Epithelial cell of esophagus (primary cell): ENCODE measurements around the gene STARD6.

Source experiments
- DNase-seq: peaks from one replicate; pipeline ENCODE4 v3.0.0; 2010; ENCODE audit warnings: low read depth
- H3K4me3 ChIP-seq: 2 replicates; pipeline ENCODE4 v1.5.1; 2011; ENCODE audit warnings: mild to moderate bottlenecking, low read length, control low read depth
- CTCF ChIP-seq: IDR thresholded peaks from 2 replicates; pipeline ENCODE4 v1.5.1; 2011; ENCODE audit warnings: low read depth, mild to moderate bottlenecking, low read length, control low read depth, inconsistent platforms; ENCODE audit not compliant: insufficient read depth; ENCODE audit errors: missing control alignments

Gene STARD6

GRCh38 chr18:54357660-54358494, at the start of gene STARD6, which contains the start of gene C18orf54:
Gene STARD6 (minus strand): TSS chr18:54357858. CDS start chr18:54354573, 3,285 bp downstream.
Gene C18orf54 (plus strand): TSS chr18:54357906. CDS start chr18:54360573, 2,667 bp downstream.
- H3K4me3 ChIP-seq: peak within 1 kb of the TSS; percentile 83
- TF ChIP-seq CTCF: no peak
- peak; percentile 93 for DNase-seq

DNA sequence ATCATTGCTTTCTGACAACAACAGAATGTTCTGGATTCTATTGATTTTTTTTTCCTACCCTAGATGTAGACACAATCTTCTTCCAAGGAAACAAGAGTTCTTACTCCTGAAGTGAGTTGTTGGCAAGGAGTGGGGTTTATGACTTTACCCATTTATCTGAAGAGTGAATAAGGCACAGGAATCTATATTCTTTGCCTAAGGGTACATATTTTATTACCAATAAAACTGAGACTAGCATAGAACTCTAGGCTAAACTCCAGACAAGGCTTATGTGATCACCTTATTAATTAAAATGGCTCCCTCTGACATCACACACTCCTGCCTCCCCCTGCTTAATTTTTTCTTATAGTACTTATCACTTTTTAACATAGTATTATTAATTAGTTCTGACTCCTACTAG, 47.6 kb upstream of the STARD6 start:
- H3K4me3 ChIP-seq: no peak overlapping the region
- no peak for DNase-seq

GRCh38 chr18:54396760-54397159, 39.1 kb upstream of the STARD6 start:
- H3K4me3 ChIP-seq: no peak overlapping the region
- no peak for TF ChIP-seq CTCF
- DNase-seq: no peak

More for the DNA sequence above, 47.6 kb upstream of the STARD6 start:
- TF ChIP-seq CTCF: no peak

DNA sequence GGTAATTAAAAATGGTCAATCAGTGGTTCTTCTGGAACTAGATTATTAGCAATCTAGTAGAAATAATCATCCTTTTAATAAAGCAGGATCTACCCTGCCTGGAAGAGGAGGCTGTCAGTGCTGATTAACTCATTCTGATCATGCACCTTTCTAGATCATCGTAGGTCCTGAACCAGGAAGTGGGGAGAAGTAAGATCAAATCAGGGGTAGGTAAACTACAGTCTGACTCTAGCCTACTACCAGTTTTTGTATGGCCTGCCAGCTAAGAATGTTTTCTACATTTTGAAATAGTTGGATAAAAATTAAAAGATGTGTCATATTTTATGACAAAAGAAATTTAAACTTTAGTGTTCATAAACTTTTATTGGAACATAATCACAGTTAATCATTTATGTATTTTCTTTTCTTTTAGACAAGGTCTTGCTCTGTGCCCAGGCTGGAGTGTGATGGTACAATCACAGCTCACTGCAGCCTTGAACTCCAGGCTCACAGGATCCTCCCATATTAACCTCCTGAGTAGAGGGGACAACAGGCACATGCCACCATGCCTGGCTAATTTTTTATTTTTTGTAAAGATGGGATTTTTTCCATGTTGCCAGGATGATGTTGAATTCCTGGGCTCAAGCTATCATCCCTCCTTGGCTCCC, 36.1 kb upstream of the STARD6 start:
- TF ChIP-seq CTCF: no peak
- DNase-seq: no peak
- no peak overlapping the region for H3K4me3 ChIP-seq

GRCh38 chr18:54392543-54393023, 34.9 kb upstream of the STARD6 start:
- no peak overlapping the region for H3K4me3 ChIP-seq
- DNase-seq: peak; percentile 74
- TF ChIP-seq CTCF: peak; percentile 68

DNA sequence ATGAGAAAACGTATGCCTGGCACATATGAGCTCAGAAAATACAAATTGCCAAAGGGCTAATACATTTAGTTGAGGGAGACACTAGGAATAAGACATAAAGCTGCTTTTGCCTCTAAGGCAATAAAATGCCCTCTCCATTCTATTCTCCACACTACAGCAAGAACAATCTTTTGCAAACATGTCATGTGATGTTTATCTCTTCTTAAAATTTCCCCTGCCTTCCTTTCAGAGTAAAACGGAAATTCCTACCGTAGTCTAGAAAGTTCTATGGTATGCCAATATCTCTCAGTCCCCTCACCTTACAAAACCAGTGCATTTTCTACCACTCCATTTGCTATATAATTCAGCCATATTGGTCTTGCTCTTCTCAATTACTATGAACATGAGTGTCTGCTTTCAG, 33.2 kb upstream of the STARD6 start:
- TF ChIP-seq CTCF: no peak
- H3K4me3 ChIP-seq: no peak overlapping the region
- no peak for DNase-seq
